ENCODE measurements around the gene SMURF1.

The SMURF1 gene

DNA sequence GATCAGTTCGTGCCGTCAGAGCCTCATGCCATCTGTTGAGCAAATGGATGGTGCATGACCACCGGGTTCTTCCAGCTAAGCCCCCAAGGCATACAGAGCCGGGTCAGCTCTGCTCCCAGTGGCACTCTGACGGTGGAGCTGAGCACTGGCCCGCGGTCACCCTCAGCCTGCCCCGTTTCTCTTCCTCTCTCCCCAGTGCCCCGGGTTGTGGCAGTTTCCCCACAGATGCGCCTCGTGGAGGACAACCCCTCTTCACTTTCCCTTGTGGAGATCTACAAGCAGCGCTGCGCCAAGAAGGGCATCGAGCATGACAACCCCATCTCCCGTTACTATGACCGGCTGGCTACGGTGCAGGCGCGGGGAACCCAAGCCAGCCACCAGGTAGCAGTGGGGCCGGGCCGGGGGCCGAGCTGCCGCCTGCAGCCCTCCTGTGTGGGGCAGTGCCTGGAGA lies 135.7 kb downstream of the SMURF1 start:
- TF ChIP-seq, protein P1, sequence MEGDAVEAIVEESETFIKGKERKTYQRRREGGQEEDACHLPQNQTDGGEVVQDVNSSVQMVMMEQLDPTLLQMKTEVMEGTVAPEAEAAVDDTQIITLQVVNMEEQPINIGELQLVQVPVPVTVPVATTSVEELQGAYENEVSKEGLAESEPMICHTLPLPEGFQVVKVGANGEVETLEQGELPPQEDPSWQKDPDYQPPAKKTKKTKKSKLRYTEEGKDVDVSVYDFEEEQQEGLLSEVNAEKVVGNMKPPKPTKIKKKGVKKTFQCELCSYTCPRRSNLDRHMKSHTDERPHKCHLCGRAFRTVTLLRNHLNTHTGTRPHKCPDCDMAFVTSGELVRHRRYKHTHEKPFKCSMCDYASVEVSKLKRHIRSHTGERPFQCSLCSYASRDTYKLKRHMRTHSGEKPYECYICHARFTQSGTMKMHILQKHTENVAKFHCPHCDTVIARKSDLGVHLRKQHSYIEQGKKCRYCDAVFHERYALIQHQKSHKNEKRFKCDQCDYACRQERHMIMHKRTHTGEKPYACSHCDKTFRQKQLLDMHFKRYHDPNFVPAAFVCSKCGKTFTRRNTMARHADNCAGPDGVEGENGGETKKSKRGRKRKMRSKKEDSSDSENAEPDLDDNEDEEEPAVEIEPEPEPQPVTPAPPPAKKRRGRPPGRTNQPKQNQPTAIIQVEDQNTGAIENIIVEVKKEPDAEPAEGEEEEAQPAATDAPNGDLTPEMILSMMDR (IDR thresholded peaks at IDR 0.05; ENCODE audit: control insufficient read depth, extremely low read depth, insufficient read depth), result no peak
- DNase-seq (ENCODE audit: low read depth), result no peak
- H3K4me3 ChIP-seq (ENCODE audit: low read depth, low read length), result no peak overlapping the region

DNA sequence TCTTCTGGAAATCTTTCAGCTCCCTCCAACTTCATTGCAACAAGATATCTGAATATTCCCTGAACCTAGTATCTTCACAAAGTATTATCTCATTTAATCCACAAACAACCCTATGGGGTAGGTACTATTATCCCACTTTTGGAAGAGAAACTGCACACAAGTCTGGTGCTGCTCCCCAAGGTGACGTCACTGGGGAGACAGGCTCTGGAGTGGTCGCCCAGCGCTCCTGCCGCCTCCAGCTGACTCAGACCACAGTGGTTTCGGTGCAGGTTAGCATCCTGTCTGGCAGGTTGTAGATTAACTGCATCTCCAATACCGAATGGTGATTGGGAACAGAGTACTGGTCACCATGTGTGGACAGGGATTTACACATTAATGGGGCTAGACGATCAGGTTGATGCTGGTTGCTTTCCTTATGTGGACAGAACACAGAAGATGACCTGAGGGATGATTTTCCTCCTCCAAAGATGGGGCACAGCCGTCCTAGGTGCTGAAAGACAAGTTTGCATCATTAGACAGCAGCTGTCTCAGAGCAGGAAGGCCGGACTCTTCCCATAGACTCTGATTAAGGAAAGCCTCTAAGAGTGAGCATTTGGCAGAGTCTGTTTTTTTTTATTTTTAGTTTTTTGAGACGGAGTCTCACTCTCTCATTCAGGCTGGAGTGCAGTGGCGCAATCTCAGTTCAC lies 137.0 kb downstream of the SMURF1 start:
- TF ChIP-seq, protein P1 (IDR thresholded peaks at IDR 0.05; ENCODE audit: control insufficient read depth, extremely low read depth, insufficient read depth), result no peak
- H3K4me3 ChIP-seq (ENCODE audit: low read depth, low read length), result no peak overlapping the region
- DNase-seq (ENCODE audit: low read depth), result no peak

- DNase-seq (ENCODE audit: low read depth), result no peak
- TF ChIP-seq, protein P1 (IDR thresholded peaks at IDR 0.05; ENCODE audit: control insufficient read depth, extremely low read depth, insufficient read depth), result no peak
- no peak overlapping the region for H3K4me3 ChIP-seq (ENCODE audit: low read depth, low read length)
Measured at GRCh38 chr7:99005776-99006175, 138.1 kb downstream of the SMURF1 start.

DNA sequence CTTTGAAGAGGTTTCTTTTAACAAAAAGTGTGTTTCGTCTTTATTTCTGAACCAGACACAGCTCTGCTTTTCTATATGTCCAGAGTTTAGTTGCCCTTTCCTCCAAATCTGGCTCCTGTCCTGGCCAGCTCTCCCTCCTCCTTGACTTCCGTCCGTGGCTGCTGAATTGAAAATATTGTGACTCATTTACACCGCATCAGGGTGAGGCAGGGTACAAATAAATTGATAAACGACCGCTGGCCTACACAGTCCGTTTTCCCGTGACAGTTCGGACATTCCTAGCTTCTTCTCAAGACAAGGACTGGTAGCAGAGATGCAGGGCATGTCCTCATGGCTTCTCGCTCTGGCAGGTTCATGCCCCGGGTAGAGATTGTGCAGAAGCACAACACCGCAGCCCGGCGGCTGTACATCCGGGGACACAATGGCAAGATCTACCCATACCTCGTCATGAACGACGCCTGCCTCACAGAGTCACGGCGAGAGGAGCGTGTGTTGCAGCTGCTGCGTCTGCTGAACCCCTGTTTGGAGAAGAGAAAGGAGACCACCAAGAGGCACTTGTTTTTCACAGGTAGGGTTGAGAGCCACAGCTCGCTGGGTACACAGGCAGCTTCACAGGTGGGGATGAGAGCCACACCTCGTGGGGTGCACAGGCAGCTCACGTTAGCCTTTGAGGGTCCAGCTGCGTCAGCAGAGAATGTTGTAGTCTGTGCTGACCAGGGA lies 139.0 kb downstream of the SMURF1 start:
- TF ChIP-seq, protein P1 (IDR thresholded peaks at IDR 0.05; ENCODE audit: control insufficient read depth, extremely low read depth, insufficient read depth), result no peak
- no peak for DNase-seq (ENCODE audit: low read depth)
- no peak overlapping the region for H3K4me3 ChIP-seq (ENCODE audit: low read depth, low read length)

GRCh38 chr7:99004216-99004615 lies 139.7 kb downstream of the SMURF1 start:
- DNase-seq (ENCODE audit: low read depth), result no peak
- TF ChIP-seq, protein P1 (IDR thresholded peaks at IDR 0.05; ENCODE audit: control insufficient read depth, extremely low read depth, insufficient read depth), result no peak
- no peak overlapping the region for H3K4me3 ChIP-seq (ENCODE audit: low read depth, low read length)

GRCh38 chr7:99003419-99003818 lies 140.5 kb downstream of the SMURF1 start:
- no peak for DNase-seq (ENCODE audit: low read depth)
- H3K4me3 ChIP-seq (ENCODE audit: low read depth, low read length), result no peak overlapping the region
- TF ChIP-seq, protein P1 (IDR thresholded peaks at IDR 0.05; ENCODE audit: control insufficient read depth, extremely low read depth, insufficient read depth), result no peak

Measured in LNCaP clone FGC (cell line).